Omental fat pad (tissue), 4 donors: ENCODE measurements around the gene MCM6. TPM values are rescaled to one million over a fixed set of nuclear protein-coding genes. Genes with fewer than 3 reads are reported as not detected.

Experiments used
- ATAC-seq: fragments of 150-250 bp; one replicate; pipeline ENCODE4 v1.9.1; 2016; ENCODE audit warnings: mild to moderate bottlenecking, moderate library complexity; ENCODE audit not compliant: low FRiP score
- DNase-seq: peaks from one replicate; pipeline ENCODE4 v3.0.0-alpha.2; 2019; ENCODE audit warnings: low spot score
- total RNA-seq, 4 donors: library from RNA; depleted of rRNA; stranded (reverse); fragments of >200 nt; gene quantifications; one replicate each; pipeline ENCODE4 v1.1.0, GENCODE V29; 2016
- TF ChIP-seq, protein P1 (sequence below), 3 donors: fragments of 450-650 bp; IDR thresholded peaks; one replicate each; pipeline ENCODE4 v1.5.1; 2016 to 2017; ENCODE audit warnings: antibody characterized with exemption in 3 of 3, mild to moderate bottlenecking in 3 of 3, moderate library complexity in 2 of 3

MCM6 gene
- total RNA-seq, 4 donors from 2014 or later: 8.5 to 13.1 (median 12.2) TPM

- TF ChIP-seq, protein P1, sequence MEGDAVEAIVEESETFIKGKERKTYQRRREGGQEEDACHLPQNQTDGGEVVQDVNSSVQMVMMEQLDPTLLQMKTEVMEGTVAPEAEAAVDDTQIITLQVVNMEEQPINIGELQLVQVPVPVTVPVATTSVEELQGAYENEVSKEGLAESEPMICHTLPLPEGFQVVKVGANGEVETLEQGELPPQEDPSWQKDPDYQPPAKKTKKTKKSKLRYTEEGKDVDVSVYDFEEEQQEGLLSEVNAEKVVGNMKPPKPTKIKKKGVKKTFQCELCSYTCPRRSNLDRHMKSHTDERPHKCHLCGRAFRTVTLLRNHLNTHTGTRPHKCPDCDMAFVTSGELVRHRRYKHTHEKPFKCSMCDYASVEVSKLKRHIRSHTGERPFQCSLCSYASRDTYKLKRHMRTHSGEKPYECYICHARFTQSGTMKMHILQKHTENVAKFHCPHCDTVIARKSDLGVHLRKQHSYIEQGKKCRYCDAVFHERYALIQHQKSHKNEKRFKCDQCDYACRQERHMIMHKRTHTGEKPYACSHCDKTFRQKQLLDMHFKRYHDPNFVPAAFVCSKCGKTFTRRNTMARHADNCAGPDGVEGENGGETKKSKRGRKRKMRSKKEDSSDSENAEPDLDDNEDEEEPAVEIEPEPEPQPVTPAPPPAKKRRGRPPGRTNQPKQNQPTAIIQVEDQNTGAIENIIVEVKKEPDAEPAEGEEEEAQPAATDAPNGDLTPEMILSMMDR (IDR thresholded peaks at IDR 0.05): no peak
- ATAC-seq (no peak), DNase-seq (no peak)
These were observed 39.5 kb downstream of the MCM6 start, which contains the start of gene LCT for GRCh38 chr2:135836596-135837270. Gene LCT (minus strand): TSS chr2:135837184. CDS start chr2:135837169, 15 bp downstream.

GRCh38 chr2:135832891-135833290 lies 43.4 kb downstream of the MCM6 start:
- ATAC-seq (no peak), DNase-seq (no peak)
- TF ChIP-seq, protein P1 (IDR thresholded peaks at IDR 0.05): no peak

GRCh38 chr2:135831180-135831812 lies 44.9 kb downstream of the MCM6 start:
- TF ChIP-seq, protein P1 (IDR thresholded peaks at IDR 0.05): no peak

DNA sequence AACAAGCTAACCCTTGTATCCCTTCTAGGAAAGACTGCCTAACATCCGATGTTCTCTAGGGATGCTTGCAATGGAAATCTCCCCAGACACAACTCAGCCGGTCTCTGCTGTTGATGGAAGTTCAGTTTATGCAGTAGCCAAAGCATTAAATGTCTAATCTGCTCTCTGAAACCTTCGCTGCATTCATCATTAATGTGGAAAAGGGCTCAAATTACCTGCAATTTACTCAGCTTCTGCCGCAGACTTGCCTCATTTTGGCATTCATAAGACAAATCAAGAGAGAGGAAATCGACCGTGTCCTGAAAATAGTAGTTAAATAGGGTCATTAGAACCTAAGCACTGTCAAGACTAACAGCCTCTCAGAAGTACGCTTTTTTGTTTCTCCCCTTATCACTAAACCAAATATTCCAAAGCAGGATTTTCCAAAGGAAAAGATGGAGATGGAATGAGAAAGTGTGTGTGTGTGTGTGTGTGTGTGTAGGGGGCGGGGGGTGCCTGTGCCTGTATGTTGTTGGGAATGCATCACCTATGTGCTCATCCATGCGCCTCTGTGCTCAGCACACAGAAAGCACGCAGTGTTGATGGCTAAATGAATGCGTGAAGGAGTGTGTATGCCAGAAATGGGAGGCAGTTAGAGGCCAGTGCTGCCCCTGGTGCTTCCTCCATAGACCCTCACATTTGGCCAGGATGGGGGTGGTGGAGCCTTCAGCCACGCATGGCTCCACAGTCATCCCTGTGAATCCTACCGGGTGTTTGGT lies 46.7 kb downstream of the MCM6 start:
- DNase-seq (no peak), ATAC-seq (no peak)
- TF ChIP-seq, protein P1 (IDR thresholded peaks at IDR 0.05): no peak

More at GRCh38 chr2:135831180-135831812, 44.9 kb downstream of the MCM6 start:
- DNase-seq: no peak
- no peak for ATAC-seq

GRCh38 chr2:135826544-135826943 lies 49.7 kb downstream of the MCM6 start:
- TF ChIP-seq, protein P1 (IDR thresholded peaks at IDR 0.05): no peak
- DNase-seq (no peak), ATAC-seq (no peak)

GRCh38 chr2:135825550-135826176 lies 50.6 kb downstream of the MCM6 start:
- TF ChIP-seq, protein P1 (IDR thresholded peaks at IDR 0.05): no peak
- no peak for ATAC-seq

More at GRCh38 chr2:135825550-135826176, 50.6 kb downstream of the MCM6 start:
- no peak for DNase-seq
